GM12878 (cell line): ENCODE measurements around the gene INSYN2B. TPM values are rescaled to one million over a fixed set of nuclear protein-coding genes. Genes with fewer than 3 reads are reported as not detected.

Source experiments
- ATAC-seq: fragments of 200-7000 bp; cut with Tn5 transposase; 3 replicates; pipeline ENCODE4 v1.9.1; 2020; ENCODE audit warnings: mild to moderate bottlenecking, moderate library complexity
- BruUV-seq: library from RNA; stranded (reverse); fragments of 400-500 nt; replicated peaks from 2 replicates; lab custom pipeline; 2021; lab: Mats Ljungman, UMichigan
- CTCF ChIA-PET: fragments of 300-600 bp; sonication (Branson Sonifier 250); formaldehyde crosslinking; extraction: SDS; loops from one replicate; lab custom pipeline; 2021; ENCODE audit warnings: inconsistent platforms; lab: Yijun Ruan, JAX
- POLR2A ChIA-PET: fragments of 350-600 bp; formaldehyde crosslinking; extraction: SDS; loops from one replicate; lab custom pipeline; 2021; ENCODE audit warnings: inconsistent platforms; lab: Charles Lee
- RAD21 ChIA-PET: fragments of 300-600 bp; sonication (Branson Sonifier 250); formaldehyde crosslinking; loops from one replicate; lab custom pipeline; 2023; ENCODE audit warnings: antibody characterized with exemption; ENCODE audit not compliant: unreplicated experiment; lab: Charles Lee
- SMC1A ChIA-PET: fragments of 300-600 bp; sonication (Branson Sonifier 250); formaldehyde crosslinking; loops from one replicate; lab custom pipeline; 2023; ENCODE audit not compliant: unreplicated experiment, uncharacterized antibody; lab: Charles Lee
- DNase-seq: peaks from one replicate; pipeline ENCODE4 v3.0.0-alpha.2; 2011; ENCODE audit warnings: low read depth, low spot score
- FAIRE-seq: peaks from 3 replicates; lab custom pipeline; 2011; peaks lifted over from hg19 to GRCh38; lab: Jason Lieb, UNC
- H2AFZ ChIP-seq: 2 replicates; pipeline ENCODE4 v1.6.0; 2011; ENCODE audit warnings: low read depth, low read length, control low read depth; ENCODE audit not compliant: control insufficient read depth
- H3K27ac ChIP-seq: 2 replicates; pipeline ENCODE4 v1.5.1; 2011; ENCODE audit warnings: control low read depth; ENCODE audit not compliant: control insufficient read depth, insufficient read depth
- H3K27me3 ChIP-seq, 2 experiments: replicated peaks in 1 of 2; 2 replicates each; pipeline versions ENCODE4 v1.6.0 to v1.6.1; 2011; ENCODE audit warnings: low read length in 1 of 2; ENCODE audit not compliant: control insufficient read depth in 2 of 2, insufficient read depth in 2 of 2
- H3K36me3 ChIP-seq, 2 experiments: 2 replicates each; pipeline ENCODE4 v1.5.1; 2011; ENCODE audit warnings: low read length in 1 of 2; ENCODE audit not compliant: control insufficient read depth in 2 of 2, insufficient read depth in 2 of 2
- H3K4me1 ChIP-seq: 2 replicates; pipeline ENCODE4 v1.6.1; 2011; ENCODE audit warnings: mild to moderate bottlenecking, low read length, moderate library complexity, mixed read lengths; ENCODE audit not compliant: control insufficient read depth, insufficient read depth
- H3K4me2 ChIP-seq: 2 replicates; pipeline ENCODE4 v1.6.0; 2011; ENCODE audit warnings: control low read depth; ENCODE audit not compliant: control insufficient read depth, insufficient read depth
- H3K4me3 ChIP-seq: fragments of 200-600 bp; sonication (generic); 2 replicates; pipeline ENCODE4 v1.5.1; 2016
- H3K79me2 ChIP-seq: 2 replicates; pipeline ENCODE4 v1.6.0; 2011; ENCODE audit warnings: low read length; ENCODE audit not compliant: control insufficient read depth, insufficient read depth
- H3K9ac ChIP-seq: 2 replicates; pipeline ENCODE4 v1.8.0; 2011; ENCODE audit warnings: low read length, control low read depth, mixed read lengths; ENCODE audit not compliant: control insufficient read depth, insufficient read depth
- H3K9me3 ChIP-seq: replicated peaks from 3 replicates; pipeline ENCODE4 v1.5.1; 2011; ENCODE audit warnings: mild to moderate bottlenecking, low read length; ENCODE audit not compliant: control insufficient read depth, insufficient read depth
- H4K20me1 ChIP-seq: 2 replicates; pipeline ENCODE4 v1.6.0; 2011; ENCODE audit not compliant: control insufficient read depth, insufficient read depth
- POLR2AphosphoS5 ChIP-seq: IDR thresholded peaks from 2 replicates; pipeline ENCODE4 v1.6.1; 2011; ENCODE audit warnings: mild to moderate bottlenecking, low read length, inconsistent platforms
- RAD51 ChIP-seq: fragments of 450-650 bp; IDR thresholded peaks from 2 replicates; pipeline ENCODE4 v1.6.1; 2016; ENCODE audit warnings: moderate library complexity, mild to moderate bottlenecking, inconsistent platforms
- ZNF592 ChIP-seq: fragments of 450-650 bp; IDR thresholded peaks from 2 replicates; pipeline ENCODE4 v1.6.1; 2017; ENCODE audit warnings: mild to moderate bottlenecking, moderate library complexity
- WGBS: methylation state at CpG from one replicate; pipeline ENCODE4 v1.1.6; 2016; ENCODE audit warnings: low lambda C conversion rate; ENCODE audit not compliant: insufficient replicate concordance, insufficient coverage; ENCODE audit errors: missing lambda C conversion rate; 5-methylcytosine and 5-hydroxymethylcytosine counted together
- in situ Hi-C: fragments of 300-500 bp; cut with MboI; formaldehyde crosslinking; loops from 9 replicates; pipeline ENCODE4 v1.14.3; 2018; ENCODE audit warnings: mixed read lengths
- intact Hi-C: fragments of 100-400 bp; cut with micrococcal nuclease; formaldehyde crosslinking; loops from one replicate; pipeline ENCODE4 v1.14.2; 2022; ENCODE audit not compliant: unreplicated experiment
- polyA plus RNA-seq, 11 experiments: library from polyadenylated mRNA; depleted of rRNA in 4 of 11; unstranded in 6 of 11; stranded (reverse) in 5 of 11; fragments of >200 nt; fragmentation: Nextera tagmentation in 4 of 11; fragmentation: Illumina TruSeq in 1 of 11; extraction: Ambion mirVana in 4 of 11; extraction: Trizol in 1 of 11; gene quantifications; 1 replicate in 1 of 11; 2 replicates in 10 of 11; pipeline versions ENCODE4 v1.2.1 to v1.2.3, GENCODE V29; 2011 to 2016; ENCODE audit warnings: inconsistent platforms in 2 of 11, missing spikeins in 2 of 11, low read depth in 1 of 11
- total RNA-seq, 4 experiments: library from RNA; depleted of rRNA in 3 of 4; stranded (reverse); fragments of >200 nt in 3 of 4; fragmentation: Illumina TruSeq in 1 of 4; extraction: Trizol in 1 of 4; gene quantifications; 2 replicates each; pipeline versions ENCODE4 v1.2.1 to v1.2.3, GENCODE V29; 2013 to 2021

Gene INSYN2B
- total and polyA plus RNA-seq, 10 of the 15 experiments (the other 5 are each of a cell fraction or from before 2014, with no cell fraction given) = 0.05 to 0.27 (median 0.13) TPM; not detected in 7

DNA sequence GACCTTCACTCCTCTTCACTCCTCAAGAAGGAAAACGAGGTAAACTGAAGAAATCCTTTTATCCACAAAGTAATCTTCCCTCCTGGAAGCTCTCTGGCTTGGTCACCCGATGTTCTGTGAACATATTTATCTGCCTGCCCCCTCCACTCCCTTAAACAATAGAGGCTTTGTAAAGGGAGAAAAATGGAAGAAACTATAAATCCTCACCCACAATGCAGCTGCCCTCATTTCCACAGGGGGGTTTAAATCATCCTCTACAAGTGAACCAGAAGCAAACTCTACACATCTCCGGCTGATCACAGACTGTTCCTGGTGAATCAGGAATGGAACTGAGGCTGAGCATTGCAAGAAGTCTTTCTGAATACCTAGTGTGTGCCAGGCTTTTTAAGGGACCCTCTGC lies 7.2 kb downstream of the INSYN2B start:
- H3K9me3 ChIP-seq = no peaks in the 10 kb centered on the region
- peaks cover 2% of the 10 kb centered on the region in 2 experiments; a peak in 3 of 4 replicates for H3K36me3 ChIP-seq
- ATAC-seq (no peak), FAIRE-seq (no peak), DNase-seq (no peak)
- ChIA-PET RAD21 (no interaction called here), CTCF (interaction anchor here (2.8 kb wide), 1 partner anchor 7 kb away, joined by 17 read pairs; the partner anchor contains the start of gene INSYN2B), SMC1A (interaction anchor here (0.6 to 1.3 kb wide), 3 partner anchors 11 to 390 kb away, joined by 3 read pairs; partner anchors contain the start of gene SPDL1), POLR2A (interaction anchor here (0.6 kb wide), 1 partner anchor 96 kb away, joined by 3 read pairs; no protein-coding TSS in a partner anchor)
- no peak overlapping the region for H3K4me3 ChIP-seq
- intact Hi-C loops (no loop called here), in situ Hi-C loops (no loop called here)
- no peaks in the 10 kb centered on the region; the same call in 1 of the 2 replicates for H4K20me1 ChIP-seq
- no peak for TF ChIP-seq POLR2AphosphoS5
- TF ChIP-seq ZNF592 = no peak
- no peak for TF ChIP-seq RAD51
- no peak overlapping the region for H3K4me2 ChIP-seq
- no TSS peak for BruUV-seq
- no peak overlapping the region for H3K27ac ChIP-seq
- WGBS = 74% methylated on average over 3 of the region's 3 CpGs
- peaks cover 4% of the 10 kb centered on the region; the same call in 1 of the 2 replicates for H3K4me1 ChIP-seq
- H3K79me2 ChIP-seq = no peaks in the 10 kb centered on the region
- no peak overlapping the region for H2AFZ ChIP-seq
- no peak overlapping the region for H3K9ac ChIP-seq
- no peaks in the 10 kb centered on the region for H3K27me3 ChIP-seq
